GM18861 (cell line): Measurements from ENCODE around the gene MAPKAPK2.

Source experiments
- ATAC-seq: cut with Tn5 transposase; IDR thresholded peaks from one replicate; pipeline ENCODE4 v1.9.1; 2021; ENCODE audit not compliant: unreplicated experiment

The MAPKAPK2 gene

DNA sequence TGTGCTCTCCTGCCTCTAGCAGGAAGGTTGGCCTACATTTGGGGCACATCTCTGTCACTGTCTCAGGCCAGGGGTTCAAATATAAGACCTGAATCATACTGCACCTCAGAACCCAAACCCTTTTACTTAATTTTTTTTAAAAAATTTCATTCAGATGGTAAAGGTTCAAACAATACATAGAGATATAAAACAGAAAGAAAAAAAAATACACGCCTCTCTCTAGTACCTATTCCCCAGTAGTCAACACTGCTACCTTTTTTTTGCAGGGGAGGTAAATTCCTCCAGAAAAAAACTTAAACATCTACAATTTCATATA, 32.9 kb downstream of the MAPKAPK2 start:
- ATAC-seq, result no peak

DNA sequence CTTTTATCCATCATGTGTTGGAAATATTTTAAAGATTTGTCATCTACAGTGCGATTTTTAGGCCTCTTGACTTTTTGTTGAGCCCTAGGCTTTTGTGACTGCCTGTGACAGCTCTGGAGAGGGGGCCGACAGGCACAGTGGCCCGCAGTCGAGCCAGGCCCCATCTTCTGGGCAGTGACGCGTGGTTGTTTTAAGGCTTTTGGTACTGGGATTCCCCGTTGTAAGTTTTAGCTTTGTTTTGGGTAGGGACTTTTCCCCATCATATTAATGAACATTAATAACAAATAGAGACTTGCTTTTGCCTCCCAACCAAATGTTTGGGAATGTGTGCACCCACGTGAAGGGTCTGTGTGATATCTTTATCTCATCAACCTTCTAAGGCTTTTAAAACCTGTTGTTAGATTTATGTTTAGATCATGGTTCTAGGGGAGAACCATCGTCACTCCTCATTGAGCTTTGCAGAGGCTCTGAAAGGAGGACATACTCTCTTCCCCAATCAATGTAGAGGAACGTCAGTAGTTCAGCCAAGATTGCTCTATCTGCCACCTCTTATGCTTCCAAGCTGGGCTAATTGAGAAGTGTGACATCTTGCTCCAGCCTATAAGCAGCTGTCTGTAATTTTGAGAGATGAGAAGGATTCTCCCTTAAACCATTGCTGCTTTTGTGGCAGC, 34.6 kb downstream of the MAPKAPK2 start:
- no peak for ATAC-seq

GRCh38 chr1:206721454-206721853, 36.7 kb downstream of the MAPKAPK2 start:
- no peak for ATAC-seq

GRCh38 chr1:206722751-206723461, 38.2 kb downstream of the MAPKAPK2 start:
- ATAC-seq, result no peak

- no peak for ATAC-seq
Measured at GRCh38 chr1:206723462-206723804, 38.7 kb downstream of the MAPKAPK2 start.

GRCh38 chr1:206723805-206724472, 39.2 kb downstream of the MAPKAPK2 start:
- ATAC-seq, result no peak

- ATAC-seq, result no peak
Measured at GRCh38 chr1:206725109-206725963, 40.6 kb downstream of the MAPKAPK2 start.

GRCh38 chr1:206727981-206728696, 43.4 kb downstream of the MAPKAPK2 start:
- no peak for ATAC-seq

DNA sequence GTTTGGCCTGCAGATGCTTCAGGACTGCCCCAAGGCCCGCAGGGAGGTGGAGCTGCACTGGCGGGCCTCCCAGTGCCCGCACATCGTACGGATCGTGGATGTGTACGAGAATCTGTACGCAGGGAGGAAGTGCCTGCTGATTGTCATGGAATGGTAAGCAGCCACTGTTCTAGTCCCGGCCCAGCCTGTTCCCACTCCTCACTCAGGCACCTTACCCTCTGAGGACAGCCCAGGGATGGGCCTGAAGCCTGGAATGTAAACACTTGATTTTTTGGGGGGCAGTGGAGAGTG, 43.9 kb downstream of the MAPKAPK2 start:
- ATAC-seq, result no peak

- ATAC-seq, result no peak
Measured at GRCh38 chr1:206729050-206729449, 44.3 kb downstream of the MAPKAPK2 start.

GRCh38 chr1:206729507-206729906, 44.8 kb downstream of the MAPKAPK2 start:
- ATAC-seq, result no peak

- no peak for ATAC-seq
Measured at GRCh38 chr1:206732508-206732907, 47.8 kb downstream of the MAPKAPK2 start.

GRCh38 chr1:206732992-206733391, 48.3 kb downstream of the MAPKAPK2 start:
- no peak for ATAC-seq

DNA sequence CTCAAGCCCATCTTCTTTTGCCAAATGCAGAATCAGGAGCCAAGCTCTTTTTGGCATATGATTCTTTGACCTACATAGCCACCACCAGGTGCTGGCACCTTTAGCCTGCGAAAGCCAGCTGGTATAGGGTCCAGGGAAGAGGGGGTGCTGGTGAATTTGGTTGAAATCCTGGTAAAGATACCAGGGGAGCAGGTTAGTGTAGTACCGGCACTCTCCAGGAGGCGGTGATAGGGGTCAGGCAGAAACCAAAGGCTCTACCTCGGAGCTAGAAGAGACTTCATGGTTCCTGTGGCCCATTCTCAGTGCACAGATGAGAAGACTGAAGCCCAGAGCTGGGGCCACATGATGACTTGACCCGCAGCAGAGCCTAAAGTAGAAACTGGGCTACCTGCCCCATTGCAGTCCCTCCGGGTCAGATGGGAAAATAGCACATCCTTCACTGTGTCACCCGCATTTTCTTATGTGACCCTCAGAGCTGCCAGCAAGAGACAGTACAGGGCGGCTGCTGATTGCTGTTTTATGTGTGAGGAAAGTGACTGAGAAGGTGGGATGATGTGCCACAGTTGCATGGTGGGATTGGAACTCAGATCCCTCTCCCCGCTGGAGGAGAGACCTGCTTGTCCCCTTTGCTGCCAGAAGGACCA, 49.9 kb downstream of the MAPKAPK2 start:
- ATAC-seq, result no peak

- no peak for ATAC-seq
Measured at GRCh38 chr1:206735553-206736031, 50.9 kb downstream of the MAPKAPK2 start.

DNA sequence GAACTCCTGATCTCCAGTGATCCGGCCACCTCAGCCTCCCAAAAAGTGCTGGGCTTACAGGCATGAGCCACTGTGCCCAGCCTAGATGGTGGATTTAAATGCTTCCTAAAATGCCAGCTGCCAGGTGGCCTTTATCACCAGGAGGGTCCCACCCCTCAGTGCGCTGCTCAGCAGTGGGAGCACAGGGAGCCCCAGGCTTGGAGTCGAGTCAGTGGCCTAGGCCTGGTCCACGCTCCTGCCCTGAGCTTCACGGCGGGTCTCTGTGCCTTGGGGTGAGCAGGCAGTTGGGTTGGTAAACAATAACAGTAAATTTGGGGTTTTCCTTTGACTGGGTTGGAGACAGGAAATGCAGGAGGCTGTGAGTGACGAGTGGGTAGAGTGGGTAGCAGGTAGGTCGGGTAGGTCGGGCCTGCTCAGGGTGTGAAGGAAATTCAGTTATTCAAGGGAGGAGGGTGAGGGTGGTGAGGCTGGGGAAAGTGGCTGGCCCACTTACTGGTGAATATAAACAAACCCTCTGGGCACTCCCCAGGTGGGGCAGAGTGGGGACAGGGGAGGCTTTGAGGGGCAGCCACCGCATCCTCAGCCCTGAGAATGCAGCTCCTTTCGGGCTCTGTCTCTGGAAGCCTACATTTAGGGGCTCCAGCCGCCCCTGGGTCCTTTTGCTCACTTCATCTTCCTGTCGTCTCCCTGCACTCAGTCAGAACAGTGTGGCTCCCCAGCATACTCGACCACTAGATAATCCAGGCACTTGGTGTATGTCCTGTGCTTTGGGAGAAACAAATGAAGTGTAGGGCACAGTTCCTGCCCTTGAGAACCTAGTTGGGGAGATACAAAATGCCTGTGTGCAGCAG, 52.4 kb downstream of the MAPKAPK2 start:
- ATAC-seq, result no peak

GRCh38 chr1:206737729-206738201, 53.1 kb downstream of the MAPKAPK2 start:
- no peak for ATAC-seq

DNA sequence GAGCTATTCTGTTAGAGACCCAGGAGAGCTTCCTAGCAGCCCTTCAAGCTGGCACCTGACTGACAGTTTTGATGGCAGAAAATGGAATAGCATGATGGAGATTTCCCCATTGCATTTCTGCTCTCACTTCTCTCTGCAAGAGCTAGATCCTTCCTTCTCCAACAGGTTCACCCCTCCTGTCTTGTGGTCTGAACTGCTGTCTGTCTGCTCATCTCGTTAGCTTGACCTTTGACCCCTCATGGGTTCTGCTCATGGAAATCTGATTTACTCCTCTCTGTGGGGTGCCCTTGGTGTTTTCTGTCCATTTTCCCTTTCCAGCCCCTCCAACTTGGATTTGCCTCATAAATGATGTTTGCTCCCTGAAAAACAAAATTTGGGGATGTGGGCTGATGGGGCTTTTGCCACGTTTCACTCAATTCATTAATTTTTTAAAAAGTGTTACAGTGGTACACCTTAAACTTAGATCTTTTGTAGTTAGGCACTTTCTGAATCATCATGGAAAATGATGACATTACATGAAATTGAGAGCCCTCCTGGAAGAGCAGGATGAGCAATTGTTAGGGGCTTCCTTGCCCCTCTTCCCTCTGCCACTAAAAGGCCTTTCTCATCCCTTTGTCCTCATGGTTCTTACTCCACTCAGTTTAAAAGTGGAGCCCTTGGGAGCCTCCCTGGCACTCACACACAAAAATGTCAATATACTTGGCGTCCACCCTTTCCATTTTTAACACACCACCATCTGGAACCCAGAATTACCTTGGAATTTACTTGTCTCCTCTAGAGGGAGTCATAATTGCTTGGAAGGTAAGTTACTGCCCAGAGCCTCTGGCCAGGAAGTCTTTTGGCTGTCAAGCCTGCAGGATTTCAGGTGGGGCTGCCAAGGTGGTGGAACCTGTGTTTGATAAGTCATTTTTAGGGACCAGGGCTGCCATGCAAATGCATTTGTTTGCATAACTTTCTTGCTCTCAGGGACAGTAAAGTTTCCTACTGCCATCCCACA, 54.0 kb downstream of the MAPKAPK2 start:
- no peak for ATAC-seq
